HG03469 (cell line): ENCODE data around the gene ACAP1.

ENCODE experiments used
- ATAC-seq: cut with Tn5 transposase; IDR thresholded peaks from one replicate; pipeline ENCODE4 v1.9.1; 2021; ENCODE audit warnings: mild to moderate bottlenecking, moderate library complexity, moderate number of reproducible peaks; ENCODE audit not compliant: unreplicated experiment

The ACAP1 gene

GRCh38 chr17:7383742-7384488, 47.6 kb downstream of the ACAP1 start:
- ATAC-seq, result no peak

GRCh38 chr17:7384489-7385081, 48.3 kb downstream of the ACAP1 start:
- ATAC-seq, result no peak

GRCh38 chr17:7388856-7389255, 52.5 kb downstream of the ACAP1 start:
- ATAC-seq, result no peak

- ATAC-seq, result no peak
Measured at GRCh38 chr17:7389924-7390910, 53.9 kb downstream of the ACAP1 start.

- ATAC-seq, result no peak
Measured at GRCh38 chr17:7391307-7391706, 55.0 kb downstream of the ACAP1 start.

GRCh38 chr17:7392696-7393612, 56.6 kb downstream of the ACAP1 start:
- no peak for ATAC-seq

- no peak for ATAC-seq
Measured at GRCh38 chr17:7393613-7394451, 57.5 kb downstream of the ACAP1 start.

GRCh38 chr17:7394452-7395191, 58.3 kb downstream of the ACAP1 start, which contains the start of gene PLSCR3:
Gene PLSCR3, minus strand, starts transcription at chr17:7394525. Its CDS starts 415 bp downstream, at chr17:7394110.
- no peak for ATAC-seq

GRCh38 chr17:7396147-7396546, 59.8 kb downstream of the ACAP1 start:
- ATAC-seq, result no peak

- no peak for ATAC-seq
Measured at GRCh38 chr17:7398612-7399011, 62.3 kb downstream of the ACAP1 start.
